Loucy (cell line): Measurements from ENCODE around the gene LUZP1.

Experiments used
- H2AFZ ChIP-seq: fragments of 200-600 bp; sonication (generic); 2 replicates; pipeline ENCODE4 v1.6.0; 2016; ENCODE audit warnings: antibody characterized with exemption, mild to moderate bottlenecking, low read length, moderate library complexity
- H3F3A ChIP-seq: fragments of 200-600 bp; 2 replicates; pipeline ENCODE4 v1.6.0; 2016; ENCODE audit warnings: antibody characterized with exemption, low read depth, mild to moderate bottlenecking
- H3K27me3 ChIP-seq: fragments of 200-600 bp; sonication (generic); 2 replicates; pipeline ENCODE4 v1.6.1; 2014; ENCODE audit warnings: low read length, mild to moderate bottlenecking; ENCODE audit not compliant: insufficient read depth, poor library complexity, severe bottlenecking
- H3K36me3 ChIP-seq: fragments of 200-600 bp; sonication (generic); 2 replicates; pipeline ENCODE4 v1.6.1; 2016; ENCODE audit warnings: low read length; ENCODE audit not compliant: insufficient read depth
- H3K4me1 ChIP-seq: fragments of 200-600 bp; sonication (generic); 2 replicates; pipeline ENCODE4 v1.5.1; 2014; ENCODE audit warnings: low read length, mild to moderate bottlenecking; ENCODE audit not compliant: insufficient read depth, poor library complexity, severe bottlenecking
- H3K4me2 ChIP-seq: fragments of 200-600 bp; sonication (generic); 2 replicates; pipeline ENCODE4 v1.6.0; 2014; ENCODE audit warnings: antibody characterized with exemption, low read length, low read depth, mild to moderate bottlenecking; ENCODE audit not compliant: poor library complexity, severe bottlenecking
- H3K4me3 ChIP-seq: fragments of 200-600 bp; sonication (generic); 2 replicates; pipeline ENCODE4 v1.5.1; 2014; ENCODE audit warnings: low read length, mild to moderate bottlenecking, mixed read lengths; ENCODE audit not compliant: poor library complexity, severe bottlenecking
- H3K79me2 ChIP-seq: fragments of 200-600 bp; sonication (generic); 2 replicates; pipeline ENCODE4 v1.6.1; 2014; ENCODE audit warnings: low read length; ENCODE audit not compliant: insufficient read depth
- H3K9ac ChIP-seq: fragments of 200-600 bp; sonication (generic); 2 replicates; pipeline ENCODE4 v1.6.0; 2014; ENCODE audit warnings: mild to moderate bottlenecking, low read depth, low read length, moderate library complexity; ENCODE audit not compliant: poor library complexity, severe bottlenecking
- H3K9me2 ChIP-seq: fragments of 200-600 bp; sonication (generic); replicated peaks from 2 replicates; pipeline ENCODE4 v1.6.1; 2016; ENCODE audit warnings: low read depth, low read length, mixed read lengths
- H3K9me3 ChIP-seq: fragments of 200-600 bp; sonication (generic); 2 replicates; pipeline ENCODE4 v1.6.1; 2014; ENCODE audit warnings: mild to moderate bottlenecking, antibody characterized with exemption, low read length, low read depth; ENCODE audit not compliant: insufficient read depth
- H4K20me1 ChIP-seq: fragments of 200-600 bp; sonication (generic); 2 replicates; pipeline ENCODE4 v1.6.0; 2014; ENCODE audit warnings: antibody characterized with exemption, low read length, mild to moderate bottlenecking; ENCODE audit not compliant: insufficient read depth, poor library complexity, severe bottlenecking
- CTCF ChIP-seq: fragments of 200-600 bp; sonication (generic); conservative IDR thresholded peaks from 2 replicates; pipeline ENCODE4 v1.5.1; 2014; ENCODE audit warnings: mild to moderate bottlenecking, antibody characterized with exemption, low read length
- EZH2phosphoT487 ChIP-seq: fragments of 200-600 bp; IDR thresholded peaks from 2 replicates; pipeline ENCODE4 v1.6.1; 2018; ENCODE audit warnings: antibody characterized with exemption, mild to moderate bottlenecking, moderate library complexity, borderline replicate concordance

LUZP1 gene

GRCh38 chr1:23163395-23163794 is 5.3 kb downstream of the LUZP1 start:
- peaks cover 39% of the 10 kb centered on the region for H3K4me1 ChIP-seq
- H3K36me3 ChIP-seq, result no peaks in the 10 kb centered on the region
- H3K4me3 ChIP-seq, result no peak overlapping the region
- peaks cover 73% of the 10 kb centered on the region for H4K20me1 ChIP-seq
- no peaks in the 10 kb centered on the region for H3K9me2 ChIP-seq
- H3F3A ChIP-seq, result no peaks in the 10 kb centered on the region
- H3K9me3 ChIP-seq, result no peaks in the 10 kb centered on the region
- no peak overlapping the region for H3K9ac ChIP-seq
- H3K4me2 ChIP-seq, result peak overlapping the region; percentile 98
- no peak overlapping the region for H2AFZ ChIP-seq
- TF ChIP-seq EZH2phosphoT487 (no peak), CTCF (no peak)
- H3K79me2 ChIP-seq, result peaks cover 97% of the 10 kb centered on the region
- H3K27me3 ChIP-seq, result no peaks in the 10 kb centered on the region

DNA sequence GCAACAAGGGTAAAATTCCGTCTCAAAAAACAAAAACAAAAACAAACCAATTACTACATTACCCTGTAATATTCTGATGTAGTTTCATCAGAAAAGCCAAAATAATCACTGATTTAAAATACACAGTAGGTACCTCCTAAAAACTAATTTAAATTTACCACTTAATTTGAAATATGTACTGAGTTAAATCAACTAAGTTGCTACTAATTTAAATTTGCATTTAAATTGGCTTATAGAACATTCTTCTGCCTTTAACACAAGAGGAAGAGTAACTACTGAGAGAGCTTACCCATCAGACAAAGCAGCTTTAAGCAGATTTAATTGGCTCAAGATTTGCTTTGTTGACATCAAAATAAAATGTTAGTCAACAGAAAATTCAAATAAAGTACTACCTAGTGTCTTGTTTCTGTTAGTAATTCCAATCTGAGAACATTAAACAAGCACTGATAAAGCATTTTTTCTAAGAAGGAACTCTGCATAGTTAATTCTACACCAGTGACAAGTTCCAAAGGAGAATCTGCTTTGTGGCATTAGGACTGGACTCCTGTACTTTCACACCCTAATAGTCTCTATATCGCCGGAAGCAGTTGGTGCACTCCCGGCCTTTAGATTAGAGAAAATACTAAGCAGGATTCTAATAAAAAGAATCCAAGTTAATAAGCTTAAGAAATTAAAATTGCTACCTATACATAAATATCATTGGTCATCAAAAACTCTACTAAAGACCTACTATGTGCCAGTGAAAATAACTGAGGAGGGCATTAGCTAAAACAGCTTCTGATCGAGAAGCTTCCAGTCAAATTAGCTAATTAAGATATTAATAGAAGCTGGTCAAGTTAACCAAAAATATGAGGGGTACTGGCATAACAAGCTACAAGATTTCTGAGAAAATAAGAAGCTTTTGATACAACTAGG is 8.4 kb downstream of the LUZP1 start:
- Histone ChIP-seq H3K4me3 (no peak overlapping the region), H3K9ac (no peak overlapping the region), H3K4me2 (no peak overlapping the region), H3K9me2 (no peaks in the 10 kb centered on the region), H2AFZ (no peak overlapping the region), H3K79me2 (peaks cover 100% of the 10 kb centered on the region), H4K20me1 (peaks cover 65% of the 10 kb centered on the region), H3K36me3 (no peaks in the 10 kb centered on the region), H3K27me3 (no peaks in the 10 kb centered on the region), H3K4me1 (peaks cover 17% of the 10 kb centered on the region), H3F3A (no peaks in the 10 kb centered on the region), H3K9me3 (no peaks in the 10 kb centered on the region)
- no peak for TF ChIP-seq CTCF
- no peak for TF ChIP-seq EZH2phosphoT487

DNA sequence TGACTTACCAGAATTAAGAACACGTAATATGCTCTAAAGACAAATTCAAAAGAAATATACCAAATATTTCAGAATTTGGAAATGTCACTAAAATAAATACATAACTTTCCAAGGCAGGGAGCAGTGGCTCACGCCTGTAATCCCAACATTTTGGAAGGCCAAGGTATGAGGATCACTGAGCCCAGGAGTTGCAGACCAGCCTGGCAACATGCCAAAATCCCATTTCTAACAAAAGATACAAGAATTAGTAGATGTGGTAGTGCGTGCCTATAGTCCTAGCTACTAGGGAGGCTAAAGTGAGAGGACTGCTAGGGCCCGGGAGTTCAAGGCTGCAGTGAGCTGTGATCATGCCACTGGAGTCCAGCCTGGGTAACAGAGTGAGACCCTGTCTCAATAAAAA is 11.7 kb downstream of the LUZP1 start:
- H3F3A ChIP-seq, result no peaks in the 10 kb centered on the region
- H4K20me1 ChIP-seq, result peaks cover 63% of the 10 kb centered on the region
- no peaks in the 10 kb centered on the region for H3K27me3 ChIP-seq
- no peaks in the 10 kb centered on the region for H3K9me3 ChIP-seq
- no peak overlapping the region for H3K9ac ChIP-seq
- no peaks in the 10 kb centered on the region for H3K4me1 ChIP-seq
- no peaks in the 10 kb centered on the region for H3K36me3 ChIP-seq
- no peak overlapping the region for H3K4me2 ChIP-seq
- peaks cover 98% of the 10 kb centered on the region for H3K79me2 ChIP-seq
- H2AFZ ChIP-seq, result no peak overlapping the region
- H3K4me3 ChIP-seq, result no peak overlapping the region
- TF ChIP-seq CTCF, result no peak
- no peak for TF ChIP-seq EZH2phosphoT487
- H3K9me2 ChIP-seq, result no peaks in the 10 kb centered on the region
